Measurements from ENCODE around the gene EIF4H.
"Not testable (repeated sequence)": the region's sequence is repeated elsewhere in the genome, so short reads cannot be mapped to it uniquely, and the experiment has no call there.

The EIF4H gene

DNA sequence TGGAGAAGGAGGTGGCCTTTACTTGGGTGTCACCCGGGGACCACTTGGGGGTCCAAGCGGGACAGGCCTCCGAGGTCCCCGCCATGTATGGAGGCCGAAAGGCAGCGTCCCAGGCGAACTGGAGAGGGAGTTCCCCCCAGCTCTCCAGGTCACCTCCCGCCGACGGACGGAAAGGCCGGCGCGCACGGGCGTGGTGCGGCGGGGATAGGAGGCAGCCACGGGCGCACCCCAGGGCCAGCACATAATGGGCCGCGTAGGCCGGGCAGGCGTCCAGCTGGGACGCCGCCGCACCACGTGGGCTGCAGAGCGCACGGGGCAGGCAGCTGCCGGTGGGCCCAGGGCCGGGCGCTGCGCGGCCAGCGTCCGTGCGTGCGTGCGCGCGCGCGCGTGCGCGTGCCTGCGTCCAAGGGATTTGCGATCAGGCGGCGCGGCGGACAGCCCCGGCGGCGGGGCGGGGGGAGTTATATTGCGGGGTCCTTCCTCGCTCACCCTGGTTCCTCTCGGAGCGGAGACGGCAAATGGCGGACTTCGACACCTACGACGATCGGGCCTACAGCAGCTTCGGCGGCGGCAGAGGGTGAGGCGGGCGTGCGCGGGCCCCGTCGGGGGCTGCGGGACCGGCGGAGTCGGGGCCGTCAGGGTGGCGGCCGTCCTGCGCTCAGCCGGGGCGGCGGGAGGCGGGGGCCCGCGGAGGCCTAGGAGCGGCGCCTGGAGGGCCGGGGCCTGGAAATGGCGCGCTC is at the start of gene EIF4H:
TSS of gene EIF4H (plus strand) at position 491 of the 740 bp plus-strand sequence. CDS start at position 519, 28 bp downstream.
- peak; percentile 88 for DNase-seq (ENCODE audit: low spot score)

DNA sequence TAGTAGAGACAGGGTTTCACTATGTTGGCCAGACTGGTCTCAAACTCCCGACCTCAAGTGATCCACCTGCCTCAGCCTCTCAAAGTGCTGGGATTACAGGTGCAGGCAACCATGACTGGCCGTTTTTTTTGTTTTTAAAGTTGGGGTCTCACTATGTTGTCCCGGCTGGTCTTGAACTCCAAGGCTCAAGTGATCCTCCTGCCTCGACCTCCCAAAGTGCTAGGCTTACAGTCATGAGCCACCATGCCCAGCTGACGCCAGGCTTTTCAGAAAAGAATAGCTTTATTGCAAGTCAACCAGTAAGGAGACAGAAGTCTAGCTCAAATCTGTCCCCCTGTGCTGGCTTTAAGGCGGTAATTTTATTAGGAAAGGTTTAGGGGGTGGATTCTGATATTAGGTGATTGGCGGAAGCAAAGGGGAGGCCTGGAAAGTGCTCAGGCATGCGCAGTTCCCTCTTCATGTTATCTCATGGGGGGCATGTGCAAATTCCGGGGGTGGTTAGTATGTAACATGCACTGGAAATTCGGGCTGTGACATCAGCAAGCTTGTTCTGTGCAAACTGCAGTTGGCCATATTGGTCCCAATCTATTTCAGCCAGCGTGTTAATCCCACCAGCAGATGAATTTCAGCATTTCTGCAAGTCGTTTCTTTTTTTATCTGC is 47.8 kb upstream of the EIF4H start:
- DNase-seq (ENCODE audit: low spot score): no peak

DNA sequence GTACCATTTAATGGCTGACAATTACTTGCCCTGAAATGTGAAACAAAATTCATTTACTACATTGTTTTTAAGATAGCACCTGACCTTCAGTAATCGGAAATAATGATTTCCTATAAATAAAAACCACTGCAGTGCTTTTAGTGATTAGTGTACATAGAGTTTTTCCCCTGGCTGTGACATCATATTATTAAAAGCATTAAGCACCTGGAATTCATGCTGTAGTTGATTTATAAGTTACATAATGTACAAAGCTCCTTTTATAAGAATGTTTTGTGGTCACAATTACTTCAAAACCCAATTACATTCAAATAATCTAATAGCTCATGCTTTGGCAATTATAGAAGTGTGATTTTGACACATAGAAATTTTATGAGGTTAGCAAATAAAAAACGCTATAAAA is 44.3 kb upstream of the EIF4H start:
- no peak for DNase-seq (ENCODE audit: low spot score)

DNA sequence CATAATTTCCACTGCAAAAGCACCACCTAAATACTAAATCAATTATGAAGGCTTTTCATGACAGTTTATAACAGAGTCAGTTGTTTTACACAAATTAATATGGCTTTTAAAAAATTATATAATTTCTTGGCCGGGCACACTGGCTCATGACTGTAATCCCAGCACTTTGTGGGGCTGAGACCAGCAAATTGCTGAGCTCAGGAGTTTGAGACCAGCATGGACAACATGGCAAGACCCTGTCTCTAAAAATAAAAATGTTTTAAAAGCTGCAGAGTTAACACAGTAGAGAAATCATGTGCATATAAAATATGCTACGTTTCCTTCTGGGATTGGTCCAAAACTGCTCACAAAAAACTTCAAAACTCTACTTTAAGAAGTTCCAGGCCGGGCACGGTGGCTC is 43.6 kb upstream of the EIF4H start:
- no peak for DNase-seq (ENCODE audit: low spot score)

DNA sequence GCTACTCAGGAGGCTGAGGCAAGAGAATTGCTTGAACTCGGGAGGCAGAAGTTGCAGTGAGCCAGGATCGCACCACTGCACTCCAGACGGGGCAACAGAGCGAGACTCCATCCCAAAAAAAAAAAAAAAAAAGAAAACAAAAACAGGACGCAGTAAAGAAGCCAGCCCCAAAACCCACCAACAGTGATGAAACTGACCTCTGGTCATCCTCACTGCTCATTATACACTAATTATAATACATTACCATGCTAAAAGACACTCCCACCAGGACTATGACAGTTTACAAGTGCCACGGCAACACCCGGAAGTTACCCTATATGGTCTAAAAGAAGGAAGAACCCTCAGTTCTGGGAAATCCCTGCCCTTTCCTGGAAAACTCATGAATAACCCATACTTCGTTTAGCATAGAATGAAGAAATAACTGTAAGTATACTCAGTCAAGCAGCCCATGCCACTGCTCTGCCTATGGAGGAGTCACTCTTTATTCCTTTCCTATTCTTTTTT is 40.0 kb upstream of the EIF4H start:
- DNase-seq (ENCODE audit: low spot score): no peak

DNA sequence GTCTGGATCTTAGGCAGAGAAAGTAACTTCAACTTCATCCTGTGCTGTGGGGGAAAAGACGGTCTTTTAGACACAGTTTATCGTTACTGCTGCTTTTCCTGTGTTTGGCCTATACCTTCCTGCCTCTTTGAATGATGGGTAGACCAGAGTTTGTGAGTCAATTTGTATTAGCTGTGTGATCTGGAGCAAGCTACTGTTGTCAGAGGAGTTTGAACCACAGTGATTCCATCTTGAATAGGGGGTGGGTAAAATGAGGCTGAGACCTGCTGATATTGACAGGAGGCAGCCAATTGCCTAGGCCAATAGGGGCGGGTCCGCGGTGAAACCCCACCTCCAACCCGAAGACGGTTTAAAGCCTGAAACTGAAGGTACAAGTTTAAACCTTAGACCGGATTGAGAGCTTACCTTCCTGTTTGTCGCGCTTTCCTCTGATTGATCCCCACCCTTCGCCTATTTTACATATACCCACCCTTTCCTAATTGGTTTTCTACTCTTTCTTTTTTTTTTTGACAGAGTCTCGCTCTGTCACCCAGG is 35.8 kb upstream of the EIF4H start:
- DNase-seq (ENCODE audit: low spot score): no peak

DNA sequence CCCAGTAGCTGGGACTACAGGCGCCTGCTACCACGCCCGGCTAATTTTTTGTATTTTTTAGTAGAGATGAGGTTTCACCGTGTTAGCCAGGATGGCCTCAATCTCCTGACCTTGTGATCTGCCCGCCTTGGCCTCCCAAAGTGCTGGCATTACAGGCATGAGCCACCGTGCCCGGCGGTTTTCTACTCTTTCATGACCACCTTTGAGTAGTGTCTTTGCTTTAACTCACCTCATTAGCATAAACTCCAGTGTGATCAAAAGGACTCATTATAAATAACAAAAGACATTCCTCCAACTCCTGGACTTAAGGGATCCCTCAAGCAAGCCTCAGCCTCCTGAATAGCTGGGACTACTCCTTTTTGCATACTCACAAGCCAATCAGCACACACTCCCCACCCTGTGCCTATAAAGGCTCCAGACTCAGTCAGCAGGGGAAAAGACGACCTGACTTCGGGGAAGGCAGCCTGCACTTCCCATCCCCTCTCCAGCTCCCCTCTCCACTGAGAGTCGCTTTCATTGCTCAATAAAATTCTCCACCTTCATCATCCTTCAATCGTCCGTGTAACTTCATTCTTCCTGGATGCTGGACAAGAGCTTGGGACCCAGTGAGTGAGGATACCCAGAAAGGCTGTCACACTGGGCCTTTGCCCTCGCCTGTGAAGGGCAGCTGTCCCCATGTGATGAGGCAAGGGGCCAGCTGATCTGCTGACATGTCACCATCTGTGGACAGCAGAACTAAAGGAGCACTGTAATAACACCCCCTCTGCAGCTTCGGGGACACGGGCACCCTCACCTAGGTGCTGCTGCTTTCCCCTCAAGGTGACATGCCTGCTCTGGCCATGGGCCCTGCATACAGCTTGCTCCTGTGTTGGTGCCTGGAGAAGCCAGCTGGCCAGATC is 35.0 kb upstream of the EIF4H start:
- DNase-seq (ENCODE audit: low spot score): peak; percentile 2

DNA sequence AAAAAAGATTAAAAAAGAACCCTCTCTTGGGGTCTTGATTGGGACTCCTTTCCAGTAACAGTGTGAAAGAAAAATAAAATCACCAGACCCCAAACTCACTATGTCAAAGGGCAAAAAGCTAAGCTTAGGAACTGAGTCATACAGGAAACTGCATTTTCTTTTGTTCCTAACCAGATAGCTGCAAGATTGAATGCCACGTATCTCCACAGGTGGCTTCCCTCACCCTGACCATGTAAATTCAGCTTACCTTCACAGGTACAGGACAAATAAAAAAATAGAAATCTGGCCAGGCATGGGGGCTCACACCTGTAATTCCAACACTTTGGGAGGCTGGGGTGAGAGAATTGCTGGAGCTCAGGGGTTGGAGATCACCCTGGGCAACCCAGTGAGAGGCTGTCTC is 32.5 kb upstream of the EIF4H start:
- DNase-seq (ENCODE audit: low spot score): no peak

DNA sequence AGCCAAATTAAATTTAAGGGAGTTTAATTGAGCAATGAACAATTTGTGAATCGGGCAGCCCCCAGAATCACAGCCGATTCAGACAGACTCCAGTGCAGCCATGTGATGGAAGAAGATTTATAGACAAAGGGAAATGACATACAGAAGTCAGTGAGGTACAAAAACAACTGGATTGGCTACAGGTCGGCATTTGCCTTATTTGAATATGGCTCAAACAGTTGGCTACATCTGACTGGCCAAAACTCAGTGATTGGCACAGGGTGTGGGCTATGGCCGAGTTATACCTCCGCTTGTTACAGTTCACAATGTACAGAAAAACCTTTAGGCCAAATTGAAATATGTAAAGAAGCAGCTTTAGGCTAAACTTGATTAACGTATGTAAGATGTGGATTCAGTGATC is 30.8 kb upstream of the EIF4H start:
- no peak for DNase-seq (ENCODE audit: low spot score)

DNA sequence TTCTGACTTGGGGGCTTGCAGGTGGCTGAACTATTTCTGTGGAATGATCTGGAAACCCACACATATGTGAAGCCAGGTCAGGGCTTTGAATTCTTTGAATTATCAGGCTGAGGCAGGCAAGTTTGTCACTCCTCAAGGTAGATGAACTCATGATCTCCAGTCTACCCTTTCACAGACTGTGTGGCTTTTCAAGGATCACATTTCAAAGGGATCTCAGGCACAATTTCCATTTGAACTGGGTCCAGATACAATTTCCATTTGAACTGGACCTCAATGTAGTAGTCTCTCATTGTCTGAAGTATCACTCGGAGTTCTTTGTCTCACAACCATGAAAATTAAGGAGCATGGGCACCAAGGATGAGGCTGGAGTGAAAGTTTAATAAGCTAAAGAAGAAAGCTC is 25.7 kb upstream of the EIF4H start:
- DNase-seq (ENCODE audit: low spot score): no peak

DNA sequence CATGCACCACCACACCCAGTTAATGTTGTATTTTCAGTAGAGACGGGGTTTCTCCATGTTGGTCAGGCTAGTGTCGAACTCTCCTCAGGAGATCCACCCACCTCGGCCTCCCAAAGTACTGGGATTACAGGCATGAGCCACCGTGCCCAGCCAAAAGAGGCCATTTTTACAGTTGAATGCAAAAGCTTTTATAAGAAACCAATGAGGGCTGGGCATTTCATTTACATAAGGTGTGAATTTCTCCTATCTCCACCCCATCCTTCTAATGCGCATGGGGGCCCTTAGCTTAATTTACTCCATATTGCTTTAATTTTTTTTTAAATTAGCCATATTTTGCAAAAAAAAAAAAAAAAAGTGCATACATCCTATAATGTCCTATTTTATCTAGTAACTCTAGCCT is 25.1 kb upstream of the EIF4H start:
- no peak for DNase-seq (ENCODE audit: low spot score)

DNA sequence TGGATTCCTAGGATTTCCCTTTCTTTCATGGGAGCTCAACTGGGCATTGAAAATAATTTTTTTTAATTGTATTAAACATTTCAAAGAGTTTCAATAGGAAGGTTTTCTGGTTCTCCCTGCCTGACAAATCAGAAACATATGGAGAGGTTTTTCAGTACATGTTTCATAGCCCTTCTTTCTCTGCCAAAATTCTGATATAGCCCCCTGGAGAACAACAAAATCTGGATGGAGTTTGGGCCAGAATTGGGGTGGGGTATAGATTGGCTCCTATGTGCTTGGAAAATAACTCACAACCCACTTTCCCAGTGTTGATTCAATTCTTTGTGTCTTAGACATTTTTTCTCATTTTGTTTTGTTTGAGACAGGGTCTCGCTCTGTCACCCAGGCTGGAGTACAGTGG is 24.6 kb upstream of the EIF4H start:
- no peak for DNase-seq (ENCODE audit: low spot score)

DNA sequence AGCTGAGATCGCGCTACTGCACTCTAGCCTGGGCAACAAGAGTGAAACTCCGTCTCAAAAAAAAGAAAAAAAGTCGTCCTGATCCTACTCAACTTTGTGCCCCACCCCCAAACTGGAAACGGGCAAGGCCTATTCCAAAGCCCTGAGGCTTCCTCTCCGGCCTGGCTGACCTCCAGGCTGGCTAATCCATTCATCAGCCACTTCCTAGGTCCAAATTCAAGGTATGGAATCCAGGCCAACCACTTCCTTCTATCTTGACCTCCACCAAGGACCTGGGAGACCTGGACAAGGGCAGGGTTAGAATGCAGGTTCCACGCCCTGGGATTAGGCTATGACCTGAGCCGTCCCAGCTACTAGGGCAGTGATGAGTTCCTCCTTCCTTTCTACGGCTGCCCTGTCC is 20.4 kb upstream of the EIF4H start:
- DNase-seq (ENCODE audit: low spot score): no peak

DNA sequence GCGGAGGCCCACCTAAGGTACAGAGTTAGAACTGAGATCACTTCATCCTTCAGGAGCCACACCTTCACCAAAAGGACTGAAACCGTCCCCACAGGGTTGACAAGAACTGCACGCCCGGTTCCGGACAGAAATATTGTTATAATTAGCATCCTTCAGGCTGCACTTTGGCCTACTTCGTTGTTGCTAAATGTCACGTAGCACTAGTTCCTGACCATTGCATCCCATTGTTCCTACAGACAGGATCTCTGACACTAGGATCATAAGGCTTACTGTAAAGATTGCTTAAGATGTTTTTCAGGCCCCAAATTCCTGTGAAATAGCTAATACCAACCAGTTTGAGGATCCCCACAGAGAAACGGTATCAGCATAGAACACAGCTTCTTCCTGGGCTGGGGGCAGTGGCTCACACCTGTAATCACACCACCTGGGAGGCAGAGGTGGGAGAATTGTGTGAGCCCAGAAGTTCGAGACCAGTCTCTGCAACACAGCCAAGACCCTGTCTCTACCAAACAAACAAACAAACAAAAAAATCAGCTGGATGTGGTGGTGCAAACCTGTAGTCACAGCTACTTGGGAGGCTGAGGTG is 18.3 kb upstream of the EIF4H start:
- no peak for DNase-seq (ENCODE audit: low spot score)

DNA sequence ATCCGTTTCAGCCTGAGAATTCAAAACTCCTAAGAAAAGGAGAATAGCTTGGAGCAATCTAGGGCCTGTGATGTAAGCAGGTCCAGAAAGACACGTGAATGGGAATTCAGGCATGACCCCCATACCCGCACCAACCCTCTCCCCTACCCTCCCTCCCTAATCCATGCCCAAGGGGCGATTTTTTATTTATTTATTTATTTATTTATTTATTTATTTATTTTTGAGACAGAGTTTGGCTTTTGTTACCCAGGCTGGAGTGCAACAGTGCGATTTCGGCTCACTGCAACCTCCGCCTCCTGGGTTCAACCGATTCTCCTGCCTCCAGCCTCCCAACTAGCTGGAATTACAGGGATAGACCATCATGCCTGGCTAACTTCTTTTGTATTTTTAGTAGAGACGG is 16.6 kb upstream of the EIF4H start:
- no peak for DNase-seq (ENCODE audit: low spot score)

DNA sequence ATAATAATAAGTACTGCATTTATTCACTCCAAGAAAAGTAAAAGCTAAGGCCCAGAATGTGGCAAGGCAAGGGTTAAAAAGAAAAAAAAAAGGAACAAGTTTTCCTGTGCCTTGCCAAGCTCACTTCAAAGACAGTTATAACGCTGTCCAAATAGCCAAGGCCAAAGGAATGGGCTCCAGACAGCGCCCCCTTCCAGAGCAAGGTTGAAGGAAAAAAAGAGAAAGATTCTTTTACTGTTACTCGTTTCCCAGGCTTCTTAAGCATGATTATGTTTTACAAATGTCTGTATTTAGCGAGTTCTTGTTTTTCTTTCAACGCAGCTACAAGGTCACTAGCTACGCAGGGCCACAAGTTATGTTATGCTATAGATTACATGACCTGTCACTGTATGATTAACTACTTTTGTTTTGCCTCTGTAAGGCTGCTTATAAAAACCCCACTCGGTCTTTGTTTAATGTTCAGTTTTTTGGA is 9.1 kb upstream of the EIF4H start:
- DNase-seq (ENCODE audit: low spot score): no peak

DNA sequence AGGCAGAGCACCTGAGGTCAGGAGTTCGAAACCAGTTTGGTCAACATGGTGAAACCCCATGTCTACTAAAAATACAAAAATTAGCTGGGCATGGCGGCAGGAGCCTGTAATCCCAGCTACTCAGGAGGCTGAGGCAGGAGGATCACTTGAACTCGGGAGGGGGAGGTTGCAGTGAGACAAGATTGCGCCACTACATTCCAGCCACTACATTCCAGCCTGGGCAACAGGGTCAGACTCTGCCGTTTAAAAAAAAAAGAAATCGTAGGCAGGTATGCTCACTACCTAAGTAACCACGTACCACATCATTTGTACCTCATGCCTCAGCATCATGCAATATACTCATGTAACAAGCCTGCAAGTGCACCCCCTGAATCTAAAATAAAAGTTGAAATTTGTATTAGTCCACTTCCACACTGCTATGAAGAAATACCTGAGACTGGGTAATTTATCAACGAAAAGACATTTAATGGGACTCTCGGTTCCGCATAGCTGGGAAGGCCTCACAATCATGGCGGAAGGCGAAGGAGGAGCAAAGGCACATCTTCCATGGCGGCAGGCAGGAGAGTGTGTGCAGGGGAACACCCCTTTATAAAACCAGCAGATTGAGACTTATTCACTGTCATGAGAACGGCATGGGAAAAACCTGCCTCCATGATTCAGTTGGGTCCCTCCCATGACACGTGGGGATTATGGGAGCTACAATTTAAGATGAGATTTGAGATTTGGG is 8.1 kb upstream of the EIF4H start:
- DNase-seq (ENCODE audit: low spot score): no peak

DNA sequence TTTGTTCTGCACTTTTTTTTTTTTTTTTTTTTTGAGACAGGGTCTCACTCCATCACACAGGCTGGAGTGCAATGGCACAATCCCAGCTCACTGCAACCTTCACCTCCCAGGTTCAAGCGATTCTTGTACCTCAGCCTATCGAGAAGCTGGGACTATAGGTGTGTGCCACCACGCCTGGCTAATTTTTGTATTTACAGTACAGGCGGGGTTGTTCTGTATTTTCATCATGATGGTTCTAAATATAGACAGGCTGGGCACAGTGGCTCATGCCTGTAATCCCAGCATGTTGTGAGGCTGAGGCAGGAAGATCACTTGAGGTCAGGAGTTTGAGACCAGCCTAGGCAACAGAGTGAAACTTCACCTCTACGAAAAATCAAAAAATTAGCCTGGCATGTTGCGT is 6.8 kb upstream of the EIF4H start:
- not testable (repeated sequence) for DNase-seq (ENCODE audit: low spot score)

DNA sequence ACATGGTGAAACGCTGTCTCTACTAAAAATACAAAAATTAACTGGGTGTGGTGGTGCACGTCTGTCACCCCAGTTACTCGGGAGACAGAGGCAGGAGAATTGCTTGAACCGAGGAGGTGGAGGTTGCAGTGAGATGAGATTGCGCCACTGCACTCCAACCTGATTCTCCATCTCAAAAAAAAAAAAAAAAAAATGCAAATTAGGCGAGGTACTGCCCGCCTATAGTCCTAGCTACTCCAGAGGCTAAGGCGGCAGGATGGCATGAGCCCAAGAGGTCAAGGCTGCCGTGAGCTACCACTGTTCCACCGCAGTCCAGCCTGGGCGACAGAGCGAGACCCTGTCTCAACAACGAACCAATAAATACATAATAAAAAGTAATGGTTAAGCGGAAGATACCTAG is 1.1 kb upstream of the EIF4H start:
- no peak for DNase-seq (ENCODE audit: low spot score)

DNA sequence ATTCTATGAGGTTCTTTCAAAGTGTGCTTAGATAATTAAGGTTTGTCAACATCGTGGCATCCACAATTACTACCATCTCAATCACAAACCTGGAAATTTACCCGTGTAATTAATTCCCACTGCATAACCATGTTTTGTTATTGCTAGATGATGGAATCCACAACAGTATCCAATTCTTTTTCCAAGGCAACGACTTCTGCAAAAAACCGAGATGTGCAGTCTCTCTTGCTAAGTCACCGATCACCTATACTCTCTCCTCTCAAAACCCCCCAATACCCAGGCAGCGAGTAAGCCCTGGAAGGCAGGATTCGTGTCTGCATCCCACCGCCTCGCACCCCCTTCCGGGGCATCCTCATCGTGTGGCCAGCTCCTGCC is 678 bp upstream of the EIF4H start:
- peak; percentile 46 for DNase-seq (ENCODE audit: low spot score)

DNA sequence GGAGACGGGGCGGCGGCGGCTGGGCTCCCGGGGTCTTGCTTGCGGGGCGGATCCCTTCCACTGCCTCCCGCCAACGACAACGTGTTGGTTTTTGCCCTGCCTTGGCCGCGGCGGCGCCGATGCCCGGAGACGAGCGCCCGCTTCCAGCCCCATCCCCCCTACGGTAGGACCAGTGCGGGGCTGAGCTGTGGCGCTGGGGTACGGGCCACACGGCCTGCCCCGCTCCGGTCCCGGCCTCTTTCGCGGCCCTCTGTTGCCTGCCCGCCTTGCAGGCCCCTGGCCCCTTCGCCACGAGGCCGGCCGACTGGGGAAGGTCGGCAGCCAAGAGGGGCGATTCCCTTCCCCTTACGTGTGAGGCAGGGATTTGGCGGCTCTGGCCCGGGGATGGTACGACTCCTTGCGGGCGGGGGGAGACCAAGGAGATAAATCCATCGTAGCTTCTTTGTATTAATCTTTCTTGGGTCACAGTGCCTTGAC is 488 bp downstream of the EIF4H start:
- DNase-seq (ENCODE audit: low spot score): no peak
